WTC11 (cell line): ENCODE measurements around the gene AGTR2.

Experiments
- CREM ChIP-seq: sonication (generic); formaldehyde crosslinking; IDR thresholded peaks from 2 replicates; pipeline ENCODE4 v1.8.1; 2022; ENCODE audit warnings: mild to moderate bottlenecking, missing genetic modification reagents, moderate library complexity
- E2F1 ChIP-seq: sonication (generic); formaldehyde crosslinking; IDR thresholded peaks from 2 replicates; pipeline ENCODE4 v1.8.0; 2022; ENCODE audit warnings: mild to moderate bottlenecking, missing genetic modification reagents
- E2F5 ChIP-seq: sonication (generic); formaldehyde crosslinking; IDR thresholded peaks from 2 replicates; pipeline ENCODE4 v1.8.1; 2022; ENCODE audit warnings: mild to moderate bottlenecking, moderate library complexity, missing genetic modification reagents
- ELF4 ChIP-seq: sonication (generic); formaldehyde crosslinking; IDR thresholded peaks from 2 replicates; pipeline ENCODE4 v1.8.1; 2022; ENCODE audit warnings: low read depth, mild to moderate bottlenecking, moderate library complexity, missing genetic modification reagents
- FOXJ3 ChIP-seq: sonication (generic); formaldehyde crosslinking; IDR thresholded peaks from 2 replicates; pipeline ENCODE4 v1.9.0; 2021; ENCODE audit warnings: missing genetic modification reagents, mild to moderate bottlenecking, borderline replicate concordance
- JUN ChIP-seq: sonication (generic); formaldehyde crosslinking; IDR thresholded peaks from 2 replicates; pipeline ENCODE4 v1.8.0; 2023; ENCODE audit warnings: mild to moderate bottlenecking, missing genetic modification reagents
- MXD4 ChIP-seq: fragments of 250-450 bp; sonication (Bioruptor Pico); IDR thresholded peaks from 2 replicates; pipeline ENCODE4 v1.8.0; 2021; ENCODE audit warnings: mild to moderate bottlenecking, moderate library complexity, borderline replicate concordance
- NR2C2 ChIP-seq: sonication (generic); formaldehyde crosslinking; IDR thresholded peaks from 2 replicates; pipeline ENCODE4 v1.8.0; 2022; ENCODE audit warnings: mild to moderate bottlenecking, missing genetic modification reagents
- ZNF121 ChIP-seq: sonication (generic); formaldehyde crosslinking; IDR thresholded peaks from 2 replicates; pipeline ENCODE4 v1.8.0; 2023; ENCODE audit warnings: missing genetic modification reagents
- TF ChIP-seq, protein P1 (sequence below): fragments of 200-600 bp; IDR thresholded peaks from 2 replicates; pipeline ENCODE4 v1.8.0; 2022; ENCODE audit warnings: antibody characterized with exemption
- TF ChIP-seq, protein P2 (sequence below): sonication (generic); formaldehyde crosslinking; IDR thresholded peaks from 2 replicates; pipeline ENCODE4 v1.8.0; 2022; ENCODE audit warnings: mild to moderate bottlenecking, missing genetic modification reagents
- TF ChIP-seq, protein P3 (sequence below): sonication (generic); formaldehyde crosslinking; IDR thresholded peaks from 2 replicates; pipeline ENCODE4 v1.8.1; 2022; ENCODE audit warnings: low read depth, mild to moderate bottlenecking, moderate library complexity, missing genetic modification reagents, borderline replicate concordance
- TF ChIP-seq, protein P4 (sequence below): sonication (generic); formaldehyde crosslinking; IDR thresholded peaks from 2 replicates; pipeline ENCODE4 v1.8.0; 2022; ENCODE audit warnings: mild to moderate bottlenecking, missing genetic modification reagents

GRCh38 chrX:116172976-116173375, 2.4 kb downstream of the AGTR2 start:
- TF ChIP-seq FOXJ3 (CRISPR knock-in tag) (no peak), E2F1 (no peak), MXD4 (CRISPR knock-in tag) (no peak), NR2C2 (CRISPR knock-in tag) (no peak), ELF4 (CRISPR knock-in tag) (no peak), E2F5 (no peak), JUN (no peak), CREM (CRISPR knock-in tag) (no peak), ZNF121 (CRISPR knock-in tag) (no peak)
- TF ChIP-seq, protein P1, sequence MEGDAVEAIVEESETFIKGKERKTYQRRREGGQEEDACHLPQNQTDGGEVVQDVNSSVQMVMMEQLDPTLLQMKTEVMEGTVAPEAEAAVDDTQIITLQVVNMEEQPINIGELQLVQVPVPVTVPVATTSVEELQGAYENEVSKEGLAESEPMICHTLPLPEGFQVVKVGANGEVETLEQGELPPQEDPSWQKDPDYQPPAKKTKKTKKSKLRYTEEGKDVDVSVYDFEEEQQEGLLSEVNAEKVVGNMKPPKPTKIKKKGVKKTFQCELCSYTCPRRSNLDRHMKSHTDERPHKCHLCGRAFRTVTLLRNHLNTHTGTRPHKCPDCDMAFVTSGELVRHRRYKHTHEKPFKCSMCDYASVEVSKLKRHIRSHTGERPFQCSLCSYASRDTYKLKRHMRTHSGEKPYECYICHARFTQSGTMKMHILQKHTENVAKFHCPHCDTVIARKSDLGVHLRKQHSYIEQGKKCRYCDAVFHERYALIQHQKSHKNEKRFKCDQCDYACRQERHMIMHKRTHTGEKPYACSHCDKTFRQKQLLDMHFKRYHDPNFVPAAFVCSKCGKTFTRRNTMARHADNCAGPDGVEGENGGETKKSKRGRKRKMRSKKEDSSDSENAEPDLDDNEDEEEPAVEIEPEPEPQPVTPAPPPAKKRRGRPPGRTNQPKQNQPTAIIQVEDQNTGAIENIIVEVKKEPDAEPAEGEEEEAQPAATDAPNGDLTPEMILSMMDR = no peak
- TF ChIP-seq, protein P2, sequence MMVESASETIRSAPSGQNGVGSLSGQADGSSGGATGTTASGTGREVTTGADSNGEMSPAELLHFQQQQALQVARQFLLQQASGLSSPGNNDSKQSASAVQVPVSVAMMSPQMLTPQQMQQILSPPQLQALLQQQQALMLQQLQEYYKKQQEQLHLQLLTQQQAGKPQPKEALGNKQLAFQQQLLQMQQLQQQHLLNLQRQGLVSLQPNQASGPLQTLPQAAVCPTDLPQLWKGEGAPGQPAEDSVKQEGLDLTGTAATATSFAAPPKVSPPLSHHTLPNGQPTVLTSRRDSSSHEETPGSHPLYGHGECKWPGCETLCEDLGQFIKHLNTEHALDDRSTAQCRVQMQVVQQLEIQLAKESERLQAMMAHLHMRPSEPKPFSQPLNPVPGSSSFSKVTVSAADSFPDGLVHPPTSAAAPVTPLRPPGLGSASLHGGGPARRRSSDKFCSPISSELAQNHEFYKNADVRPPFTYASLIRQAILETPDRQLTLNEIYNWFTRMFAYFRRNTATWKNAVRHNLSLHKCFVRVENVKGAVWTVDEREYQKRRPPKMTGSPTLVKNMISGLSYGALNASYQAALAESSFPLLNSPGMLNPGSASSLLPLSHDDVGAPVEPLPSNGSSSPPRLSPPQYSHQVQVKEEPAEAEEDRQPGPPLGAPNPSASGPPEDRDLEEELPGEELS (CRISPR knock-in tag) = no peak
- TF ChIP-seq, protein P3, sequence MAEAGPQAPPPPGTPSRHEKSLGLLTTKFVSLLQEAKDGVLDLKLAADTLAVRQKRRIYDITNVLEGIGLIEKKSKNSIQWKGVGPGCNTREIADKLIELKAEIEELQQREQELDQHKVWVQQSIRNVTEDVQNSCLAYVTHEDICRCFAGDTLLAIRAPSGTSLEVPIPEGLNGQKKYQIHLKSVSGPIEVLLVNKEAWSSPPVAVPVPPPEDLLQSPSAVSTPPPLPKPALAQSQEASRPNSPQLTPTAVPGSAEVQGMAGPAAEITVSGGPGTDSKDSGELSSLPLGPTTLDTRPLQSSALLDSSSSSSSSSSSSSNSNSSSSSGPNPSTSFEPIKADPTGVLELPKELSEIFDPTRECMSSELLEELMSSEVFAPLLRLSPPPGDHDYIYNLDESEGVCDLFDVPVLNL (CRISPR knock-in tag) = no peak
- TF ChIP-seq, protein P4, sequence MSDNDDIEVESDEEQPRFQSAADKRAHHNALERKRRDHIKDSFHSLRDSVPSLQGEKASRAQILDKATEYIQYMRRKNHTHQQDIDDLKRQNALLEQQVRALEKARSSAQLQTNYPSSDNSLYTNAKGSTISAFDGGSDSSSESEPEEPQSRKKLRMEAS (CRISPR knock-in tag) = no peak
